Measurements from ENCODE around the gene PIRT. TPM values are rescaled to one million over a fixed set of nuclear protein-coding genes. Genes with fewer than 3 reads are reported as not detected.

Gene PIRT
- 5.3 TPM for total RNA-seq

GRCh38 chr17:10837921-10838320 is at the start of gene PIRT:
Gene PIRT (minus strand): TSS chr17:10838087. CDS start chr17:10825645, 12,442 bp downstream.

GRCh38 chr17:10803830-10804475 is 33.9 kb downstream of the PIRT start, which contains the start of gene TMEM238L:
Gene TMEM238L (minus strand): TSS chr17:10804099. CDS start chr17:10803963, 136 bp downstream.

Small RNAs within 50 kb of the gene (small RNA-seq; reads per million reads assigned to genes)
- gene AC015908.2 = not detected
- gene RNU6-1065P = not detected
- not detected for gene TMEM238L

Other genes with a start within 250 kb of the PIRT start
- 1.4 TPM for gene MYH3, start 180.8 kb downstream of the PIRT start, total RNA-seq
- gene SCO1, start 140.6 kb downstream of the PIRT start, total RNA-seq = 13.1 TPM
- gene ADPRM, start 140.5 kb downstream of the PIRT start, total RNA-seq = 15.2 TPM
- gene TMEM220, start 108.1 kb downstream of the PIRT start, total RNA-seq = 1.8 TPM
- gene TMEM238L, start 34.0 kb downstream of the PIRT start, total RNA-seq = not detected